Measurements from ENCODE around the gene B4GALT2.

B4GALT2 gene

GRCh38 chr1:43983253-43983899, 4.4 kb downstream of the B4GALT2 start:
- peaks cover 0 to 21% (median 14%) of the 10 kb centered on the region in 4 experiments for H3K4me1 ChIP-seq (ENCODE audit: control extremely low read depth in 1 of 4, control insufficient read depth in 4 of 4, insufficient read depth in 4 of 4, low read length in 3 of 4)
- no peak overlapping the region for H3K27ac ChIP-seq (ENCODE audit: insufficient read depth in 1 of 2, low read depth in 1 of 2, low read length in 2 of 2, poor library complexity in 1 of 2, severe bottlenecking in 2 of 2)
- WGBS (ENCODE audit: insufficient coverage): 98% methylated on average over 8 of the region's 12 CpGs
- ChIA-PET POLR2A (no interaction called here), CTCF (interaction anchor here (0.6 to 1.4 kb wide), 2 partner anchors 65 to 218 kb away, joined by 3 to 4 read pairs; no protein-coding TSS in a partner anchor)
- no peaks in the 10 kb centered on the region for H3K9me3 ChIP-seq (ENCODE audit: control extremely low read depth in 1 of 5, control insufficient read depth in 4 of 5, insufficient read depth in 2 of 5, low read depth in 1 of 5, low read length in 4 of 5)
- no peaks in the 10 kb centered on the region for H3K27me3 ChIP-seq (replicated peaks in 2 of 5; ENCODE audit: control insufficient read depth in 4 of 5, insufficient read depth in 5 of 5, low read length in 4 of 5)
- DNase-seq: no peak
- H3K4me3 ChIP-seq (ENCODE audit: control insufficient read depth in 1 of 7, extremely low read depth in 1 of 7, insufficient read depth in 4 of 7, low read depth in 2 of 7, low read length in 6 of 7): no peak overlapping the region
- peaks cover 0 to 32% (median 10%) of the 10 kb centered on the region in 4 experiments for H3K36me3 ChIP-seq (ENCODE audit: control insufficient read depth in 4 of 4, insufficient read depth in 4 of 4, low read length in 3 of 4)

GRCh38 chr1:43984855-43985254, 5.8 kb downstream of the B4GALT2 start:
- H3K27ac ChIP-seq (ENCODE audit: insufficient read depth in 1 of 2, low read depth in 1 of 2, low read length in 2 of 2, poor library complexity in 1 of 2, severe bottlenecking in 2 of 2): no peak overlapping the region
- no peaks in the 10 kb centered on the region for H3K9me3 ChIP-seq (ENCODE audit: control extremely low read depth in 1 of 5, control insufficient read depth in 4 of 5, insufficient read depth in 2 of 5, low read depth in 1 of 5, low read length in 4 of 5)
- H3K36me3 ChIP-seq (ENCODE audit: control insufficient read depth in 4 of 4, insufficient read depth in 4 of 4, low read length in 3 of 4): peaks cover 0 to 30% (median 10%) of the 10 kb centered on the region in 4 experiments
- POLR2A ChIA-PET: no interaction called here
- WGBS (ENCODE audit: insufficient coverage): 97% methylated on average over 9 of the region's 16 CpGs
- H3K27me3 ChIP-seq (replicated peaks in 2 of 5; ENCODE audit: control insufficient read depth in 4 of 5, insufficient read depth in 5 of 5, low read length in 4 of 5): no peaks in the 10 kb centered on the region
- peaks cover 0 to 12% (median 5%) of the 10 kb centered on the region in 4 experiments for H3K4me1 ChIP-seq (ENCODE audit: control extremely low read depth in 1 of 4, control insufficient read depth in 4 of 4, insufficient read depth in 4 of 4, low read length in 3 of 4)
- no peak overlapping the region for H3K4me3 ChIP-seq (ENCODE audit: control insufficient read depth in 1 of 7, extremely low read depth in 1 of 7, insufficient read depth in 4 of 7, low read depth in 2 of 7, low read length in 6 of 7)
- CTCF ChIA-PET: interaction anchor here (0.7 kb wide), 1 partner anchor 9 kb away, joined by 4 read pairs; the partner anchor contains the start of gene ATP6V0B
- no peak for DNase-seq

GRCh38 chr1:43985984-43986595, 7.1 kb downstream of the B4GALT2 start:
- 92% methylated on average over 4 of the region's 4 CpGs for WGBS (ENCODE audit: insufficient coverage)
- ChIA-PET CTCF (no interaction called here), POLR2A (no interaction called here)
- no peak for DNase-seq
- Histone ChIP-seq H3K4me3 (ENCODE audit: control insufficient read depth in 1 of 7, extremely low read depth in 1 of 7, insufficient read depth in 4 of 7, low read depth in 2 of 7, low read length in 6 of 7) (no peak overlapping the region), H3K4me1 (ENCODE audit: control extremely low read depth in 1 of 4, control insufficient read depth in 4 of 4, insufficient read depth in 4 of 4, low read length in 3 of 4) (peaks cover 0 to 7% (median 6%) of the 10 kb centered on the region in 4 experiments), H3K9me3 (ENCODE audit: control extremely low read depth in 1 of 5, control insufficient read depth in 4 of 5, insufficient read depth in 2 of 5, low read depth in 1 of 5, low read length in 4 of 5) (no peaks in the 10 kb centered on the region), H3K27ac (ENCODE audit: insufficient read depth in 1 of 2, low read depth in 1 of 2, low read length in 2 of 2, poor library complexity in 1 of 2, severe bottlenecking in 2 of 2) (no peak overlapping the region), H3K36me3 (ENCODE audit: control insufficient read depth in 4 of 4, insufficient read depth in 4 of 4, low read length in 3 of 4) (peaks cover 0 to 30% (median 10%) of the 10 kb centered on the region in 4 experiments), H3K27me3 (replicated peaks in 2 of 5; ENCODE audit: control insufficient read depth in 4 of 5, insufficient read depth in 5 of 5, low read length in 4 of 5) (no peaks in the 10 kb centered on the region)

- Histone ChIP-seq H3K36me3 (ENCODE audit: control insufficient read depth in 4 of 4, insufficient read depth in 4 of 4, low read length in 3 of 4) (peaks cover 0 to 30% (median 10%) of the 10 kb centered on the region in 4 experiments), H3K27me3 (replicated peaks in 2 of 5; ENCODE audit: control insufficient read depth in 4 of 5, insufficient read depth in 5 of 5, low read length in 4 of 5) (no peaks in the 10 kb centered on the region), H3K4me3 (ENCODE audit: control insufficient read depth in 1 of 7, extremely low read depth in 1 of 7, insufficient read depth in 4 of 7, low read depth in 2 of 7, low read length in 6 of 7) (no peak overlapping the region), H3K27ac (ENCODE audit: insufficient read depth in 1 of 2, low read depth in 1 of 2, low read length in 2 of 2, poor library complexity in 1 of 2, severe bottlenecking in 2 of 2) (no peak overlapping the region), H3K9me3 (ENCODE audit: control extremely low read depth in 1 of 5, control insufficient read depth in 4 of 5, insufficient read depth in 2 of 5, low read depth in 1 of 5, low read length in 4 of 5) (no peaks in the 10 kb centered on the region), H3K4me1 (ENCODE audit: control extremely low read depth in 1 of 4, control insufficient read depth in 4 of 4, insufficient read depth in 4 of 4, low read length in 3 of 4) (peaks cover 0 to 12% (median 11%) of the 10 kb centered on the region in 4 experiments)
- no peak for DNase-seq
- whole genome bisulfite sequencing (ENCODE audit: insufficient coverage): 100% methylated on average over 2 of the region's 6 CpGs
- POLR2A ChIA-PET: no interaction called here
- CTCF ChIA-PET: interaction anchor here (0.6 kb wide), 1 partner anchor 933 kb away, joined by 3 read pairs; no protein-coding TSS in a partner anchor
Measured at GRCh38 chr1:43986712-43987111, 7.7 kb downstream of the B4GALT2 start.

- POLR2A ChIA-PET: interaction anchor here (0.6 kb wide), 1 partner anchor 269 kb away, joined by 5 read pairs; no protein-coding TSS in a partner anchor
Measured at GRCh38 chr1:43987159-43987902, 8.3 kb downstream of the B4GALT2 start.

GRCh38 chr1:43990271-43991199, 11.5 kb downstream of the B4GALT2 start:
- WGBS (ENCODE audit: insufficient coverage): 84% methylated on average over 16 of the region's 19 CpGs
- H3K36me3 ChIP-seq (ENCODE audit: control insufficient read depth in 4 of 4, insufficient read depth in 4 of 4, low read length in 3 of 4): peaks cover 0 to 7% (median 5%) of the 10 kb centered on the region in 4 experiments
- DNase-seq: no peak
- CTCF ChIA-PET: interaction anchor here (1.2 to 6.1 kb wide), 5 partner anchors 14 to 62 kb away, joined by 3 to 38 read pairs (median 7); no protein-coding TSS in a partner anchor
- peak overlapping the region in 1 of 2 experiments; percentile 49 for H3K27ac ChIP-seq (ENCODE audit: insufficient read depth in 1 of 2, low read depth in 1 of 2, low read length in 2 of 2, poor library complexity in 1 of 2, severe bottlenecking in 2 of 2)
- no peaks in the 10 kb centered on the region for H3K9me3 ChIP-seq (ENCODE audit: control extremely low read depth in 1 of 5, control insufficient read depth in 4 of 5, insufficient read depth in 2 of 5, low read depth in 1 of 5, low read length in 4 of 5)
- POLR2A ChIA-PET: no interaction called here
- H3K27me3 ChIP-seq (replicated peaks in 2 of 5; ENCODE audit: control insufficient read depth in 4 of 5, insufficient read depth in 5 of 5, low read length in 4 of 5): no peaks in the 10 kb centered on the region
- peak overlapping the region in 5 of 7 experiments; percentile 65 to 87 (median 74) for H3K4me3 ChIP-seq (ENCODE audit: control insufficient read depth in 1 of 7, extremely low read depth in 1 of 7, insufficient read depth in 4 of 7, low read depth in 2 of 7, low read length in 6 of 7)
- peaks cover 0 to 28% (median 28%) of the 10 kb centered on the region in 4 experiments for H3K4me1 ChIP-seq (ENCODE audit: control extremely low read depth in 1 of 4, control insufficient read depth in 4 of 4, insufficient read depth in 4 of 4, low read length in 3 of 4)

More at GRCh38 chr1:43987159-43987902, 8.3 kb downstream of the B4GALT2 start:
- Histone ChIP-seq H3K4me1 (ENCODE audit: control extremely low read depth in 1 of 4, control insufficient read depth in 4 of 4, insufficient read depth in 4 of 4, low read length in 3 of 4) (peaks cover 0 to 17% (median 16%) of the 10 kb centered on the region in 4 experiments), H3K36me3 (ENCODE audit: control insufficient read depth in 4 of 4, insufficient read depth in 4 of 4, low read length in 3 of 4) (peaks cover 0 to 26% (median 10%) of the 10 kb centered on the region in 4 experiments), H3K4me3 (ENCODE audit: control insufficient read depth in 1 of 7, extremely low read depth in 1 of 7, insufficient read depth in 4 of 7, low read depth in 2 of 7, low read length in 6 of 7) (no peak overlapping the region), H3K27ac (ENCODE audit: insufficient read depth in 1 of 2, low read depth in 1 of 2, low read length in 2 of 2, poor library complexity in 1 of 2, severe bottlenecking in 2 of 2) (no peak overlapping the region), H3K9me3 (ENCODE audit: control extremely low read depth in 1 of 5, control insufficient read depth in 4 of 5, insufficient read depth in 2 of 5, low read depth in 1 of 5, low read length in 4 of 5) (no peaks in the 10 kb centered on the region), H3K27me3 (replicated peaks in 2 of 5; ENCODE audit: control insufficient read depth in 4 of 5, insufficient read depth in 5 of 5, low read length in 4 of 5) (no peaks in the 10 kb centered on the region)
- no peak for DNase-seq
- CTCF ChIA-PET: interaction anchor here (0.6 to 1.5 kb wide), 4 partner anchors 12 to 932 kb away, joined by 3 to 4 read pairs (median 3); no protein-coding TSS in a partner anchor
- WGBS (ENCODE audit: insufficient coverage): 98% methylated on average over 6 of the region's 6 CpGs

Measured in common myeloid progenitor, CD34-positive (primary cell).